8988T (cell line): ENCODE data around the gene GIMAP6.
"Not testable (repeated sequence)": the region's sequence is repeated elsewhere in the genome, so short reads cannot be mapped to it uniquely, and the experiment has no call there.

Experiments
- DNase-seq: peaks from one replicate; pipeline ENCODE4 v3.0.0; 2011

Gene GIMAP6

GRCh38 chr7:150645259-150646020, 13.3 kb upstream of the GIMAP6 start:
- DNase-seq = no peak

GRCh38 chr7:150642926-150643325, 10.7 kb upstream of the GIMAP6 start:
- DNase-seq = no peak

- DNase-seq = no peak
Measured at GRCh38 chr7:150641854-150642253, 9.7 kb upstream of the GIMAP6 start.

GRCh38 chr7:150633926-150634325, 1.7 kb upstream of the GIMAP6 start:
- no peak for DNase-seq

- no peak for DNase-seq
Measured at GRCh38 chr7:150631084-150631826, 930 bp downstream of the GIMAP6 start.

- no peak for DNase-seq
Measured at GRCh38 chr7:150629347-150629746, 2.8 kb downstream of the GIMAP6 start.

- no peak for DNase-seq
Measured at GRCh38 chr7:150627959-150628358, 4.2 kb downstream of the GIMAP6 start.

GRCh38 chr7:150626696-150627095, 5.5 kb downstream of the GIMAP6 start:
- DNase-seq = no peak

- no peak for DNase-seq
Measured at GRCh38 chr7:150621376-150621775, 10.8 kb downstream of the GIMAP6 start.

GRCh38 chr7:150620617-150621371, 11.4 kb downstream of the GIMAP6 start:
- no peak for DNase-seq

- DNase-seq = no peak
Measured at GRCh38 chr7:150620061-150620460, 12.1 kb downstream of the GIMAP6 start.

- DNase-seq = not testable (repeated sequence)
Measured at GRCh38 chr7:150615221-150615755, 16.9 kb downstream of the GIMAP6 start.

- not testable (repeated sequence) for DNase-seq
Measured at GRCh38 chr7:150614426-150614825, 17.8 kb downstream of the GIMAP6 start.

- no peak for DNase-seq
Measured at GRCh38 chr7:150613880-150614279, 18.3 kb downstream of the GIMAP6 start.

GRCh38 chr7:150612925-150613324, 19.3 kb downstream of the GIMAP6 start:
- DNase-seq = no peak

GRCh38 chr7:150610233-150610632, 22.0 kb downstream of the GIMAP6 start:
- DNase-seq = no peak

- not testable (repeated sequence) for DNase-seq
Measured at GRCh38 chr7:150603600-150603999, 28.6 kb downstream of the GIMAP6 start.

- no peak for DNase-seq
Measured at GRCh38 chr7:150595361-150595760, 36.8 kb downstream of the GIMAP6 start.

- DNase-seq = no peak
Measured at GRCh38 chr7:150594805-150595204, 37.4 kb downstream of the GIMAP6 start.

- no peak for DNase-seq
Measured at GRCh38 chr7:150587551-150587950, 44.6 kb downstream of the GIMAP6 start.

GRCh38 chr7:150586785-150587152, 45.4 kb downstream of the GIMAP6 start:
- DNase-seq = no peak

GRCh38 chr7:150586068-150586784, 46.0 kb downstream of the GIMAP6 start:
- DNase-seq = no peak

- DNase-seq = no peak
Measured at GRCh38 chr7:150585199-150585598, 47.0 kb downstream of the GIMAP6 start.
